K562 (cell line): ENCODE results near the gene SLC44A1. TPM values are rescaled to one million over a fixed set of nuclear protein-coding genes. Genes with fewer than 3 reads are reported as not detected.

Experiments
- ATAC-seq: fragments of 200-7000 bp; cut with Tn5 transposase; 3 replicates; pipeline ENCODE4 v1.9.1; 2020; ENCODE audit warnings: moderate library complexity
- BruUV-seq: library from RNA; stranded (reverse); fragments of 400-500 nt; replicated peaks from 2 replicates; lab custom pipeline; 2021; lab: Mats Ljungman, UMichigan
- CTCF ChIA-PET: fragments of 300-600 bp; formaldehyde crosslinking; extraction: SDS; loops from one replicate; lab custom pipeline; 2021; ENCODE audit warnings: low intra/inter-chr PET ratio; lab: Yijun Ruan, JAX
- POLR2A ChIA-PET: fragments of 300-600, 350-650 bp; sonication (Branson Sonifier 250); formaldehyde crosslinking; extraction: SDS; loops from one replicate; lab custom pipeline; 2021; ENCODE audit warnings: antibody characterized with exemption, inconsistent platforms; lab: Yijun Ruan, JAX
- DNase-seq, 4 experiments: peaks; one replicate each; pipeline versions ENCODE4 v3.0.0 to v3.0.0-alpha.2; 2011 to 2018; ENCODE audit warnings: low spot score in 3 of 4, mixed read lengths in 3 of 4; ENCODE audit errors: extremely low read depth in 1 of 4
- FAIRE-seq: peaks from 2 replicates; lab custom pipeline; 2011; peaks lifted over from hg19 to GRCh38; lab: Jason Lieb, UNC
- H2AFZ ChIP-seq: 2 replicates; pipeline ENCODE4 v1.6.0; 2011; ENCODE audit warnings: low read depth, low read length, control low read depth, inconsistent platforms
- H3K27ac ChIP-seq: fragments of 200-600 bp; 3 replicates; pipeline ENCODE4 v1.8.0; 2011; ENCODE audit warnings: low read depth, mild to moderate bottlenecking, control low read depth, inconsistent platforms, low read length, moderate library complexity, mixed read lengths; ENCODE audit errors: extremely low read depth
- H3K27me3 ChIP-seq, 2 experiments: fragments of 300-600 bp in 1 of 2; 2 replicates in 1 of 2; 3 replicates in 1 of 2; pipeline versions ENCODE4 v1.6.0 to v1.8.0; 2011; ENCODE audit warnings: inconsistent platforms in 2 of 2, low read length in 2 of 2, mild to moderate bottlenecking in 1 of 2, mixed read lengths in 1 of 2, moderate library complexity in 1 of 2; ENCODE audit not compliant: control insufficient read depth in 2 of 2, insufficient read depth in 2 of 2
- H3K36me3 ChIP-seq: fragments of 300-600 bp; 3 replicates; pipeline ENCODE4 v1.8.0; 2011; ENCODE audit warnings: mild to moderate bottlenecking, low read length, inconsistent platforms; ENCODE audit not compliant: control insufficient read depth, insufficient read depth
- H3K4me1 ChIP-seq, 2 experiments: fragments of 200-600 bp in 1 of 2; replicated peaks in 1 of 2; 2 replicates in 1 of 2; 3 replicates in 1 of 2; pipeline versions ENCODE4 v1.5.1 to v1.8.0; 2011; ENCODE audit warnings: inconsistent platforms in 2 of 2, low read length in 2 of 2, mild to moderate bottlenecking in 1 of 2, mixed read lengths in 1 of 2, moderate library complexity in 1 of 2; ENCODE audit not compliant: control insufficient read depth in 2 of 2, insufficient read depth in 2 of 2
- H3K4me2 ChIP-seq: 2 replicates; pipeline ENCODE4 v1.6.1; 2011; ENCODE audit warnings: low read length, control low read depth, inconsistent platforms, mixed read lengths; ENCODE audit not compliant: insufficient read depth
- H3K4me3 ChIP-seq: fragments of 200-600 bp; sonication (generic), shearing (Covaris generic); 2 replicates; pipeline ENCODE4 v1.5.1; 2016; ENCODE audit warnings: control low read depth, inconsistent platforms
- H3K79me2 ChIP-seq: fragments of 200-600 bp; 3 replicates; pipeline ENCODE4 v1.8.0; 2011; ENCODE audit warnings: low read length, inconsistent platforms; ENCODE audit not compliant: control insufficient read depth, insufficient read depth
- H3K9ac ChIP-seq, 2 experiments: 2 replicates each; pipeline versions ENCODE4 v1.6.0 to v1.6.1; 2011; ENCODE audit warnings: low read depth in 2 of 2, low read length in 2 of 2, control low read depth in 1 of 2, inconsistent platforms in 1 of 2, mild to moderate bottlenecking in 1 of 2, mixed read lengths in 1 of 2; ENCODE audit not compliant: insufficient read depth in 1 of 2
- H3K9me1 ChIP-seq: one replicate; pipeline ENCODE4 v1.6.0; 2011; ENCODE audit warnings: inconsistent platforms, mild to moderate bottlenecking, low read length, moderate library complexity; ENCODE audit not compliant: control insufficient read depth, insufficient read depth
- H3K9me3 ChIP-seq: replicated peaks from 2 replicates; pipeline ENCODE4 v1.5.1; 2011; ENCODE audit warnings: low read depth, low read length, inconsistent platforms; ENCODE audit not compliant: control insufficient read depth, insufficient read depth
- H4K20me1 ChIP-seq: replicated peaks from 2 replicates; pipeline ENCODE4 v1.6.1; 2011; ENCODE audit warnings: low read length, inconsistent platforms, mixed read lengths; ENCODE audit not compliant: control insufficient read depth, insufficient read depth
- ATF1 ChIP-seq, 2 experiments: fragments of 450-650 bp in 1 of 2; IDR thresholded peaks; 2 replicates each; pipeline ENCODE4 v1.6.1; 2016; ENCODE audit warnings: missing compliant biosample characterization in 1 of 2, missing genetic modification characterization in 1 of 2
- CAMTA2 ChIP-seq: fragments of 250-450 bp; sonication (Bioruptor Pico); conservative IDR thresholded peaks from 2 replicates; pipeline ENCODE4 v1.5.1; 2022
- CHD4 ChIP-seq: fragments of 200-600 bp; sonication (generic); IDR thresholded peaks from 3 replicates; pipeline ENCODE4 v1.6.1; 2012; ENCODE audit warnings: low read depth, mild to moderate bottlenecking, mixed read lengths, low read length, inconsistent platforms; ENCODE audit not compliant: insufficient read depth, insufficient replicate concordance, poor library complexity, severe bottlenecking
- DDX20 ChIP-seq: fragments of 450-650 bp; IDR thresholded peaks from 2 replicates; pipeline ENCODE4 v1.6.1; 2016; ENCODE audit warnings: missing genetic modification characterization, low read depth, mild to moderate bottlenecking, missing compliant biosample characterization, moderate library complexity
- E2F4 ChIP-seq: sonication (generic); formaldehyde crosslinking; IDR thresholded peaks from 2 replicates; pipeline ENCODE4 v1.8.0; 2022; ENCODE audit warnings: mild to moderate bottlenecking, low read depth, missing genetic modification reagents
- ELF2 ChIP-seq: fragments of 250-450 bp; sonication (Bioruptor Pico); IDR thresholded peaks from 2 replicates; pipeline ENCODE4 v1.5.0; 2021; ENCODE audit warnings: mild to moderate bottlenecking
- KDM4B ChIP-seq, 2 experiments: fragments of 450-650 bp in 1 of 2; sonication (generic) in 1 of 2; IDR thresholded peaks; 2 replicates each; pipeline ENCODE4 v1.6.1; 2016 to 2017; ENCODE audit warnings: borderline replicate concordance in 2 of 2, antibody characterized with exemption in 1 of 2, low read depth in 1 of 2, mild to moderate bottlenecking in 1 of 2
- MCM7 ChIP-seq, 2 experiments: fragments of 450-650 bp; IDR thresholded peaks; 2 replicates each; pipeline ENCODE4 v1.6.1; 2016 to 2018
- MXD1 ChIP-seq: fragments of 250-450 bp; sonication (Bioruptor Pico); IDR thresholded peaks from 2 replicates; pipeline ENCODE4 v1.8.0; 2021; ENCODE audit warnings: borderline replicate concordance, mild to moderate bottlenecking, moderate library complexity; ENCODE audit not compliant: poor library complexity, severe bottlenecking
- RAD51 ChIP-seq: fragments of 450-650 bp; IDR thresholded peaks from 2 replicates; pipeline ENCODE4 v1.7.1; 2016; ENCODE audit warnings: low read depth, mild to moderate bottlenecking, borderline replicate concordance
- RBM25 ChIP-seq: fragments of 200-400 bp; formaldehyde crosslinking; IDR thresholded peaks from 2 replicates; pipeline ENCODE4 v1.6.1; 2018; ENCODE audit warnings: low read length, low read depth, moderate library complexity; ENCODE audit not compliant: severe bottlenecking
- RFX1 ChIP-seq: fragments of 450-650 bp; IDR thresholded peaks from 2 replicates; pipeline ENCODE4 v1.6.1; 2016; ENCODE audit warnings: mild to moderate bottlenecking, moderate library complexity
- TEAD1 ChIP-seq, 2 experiments: fragments of 450-650 bp in 1 of 2; sonication (generic) in 1 of 2; formaldehyde crosslinking; IDR thresholded peaks; 2 replicates each; pipeline versions ENCODE4 v1.4.0 to v1.8.0; 2020 to 2022; ENCODE audit warnings: mild to moderate bottlenecking in 2 of 2, missing genetic modification reagents in 1 of 2
- TGIF2 ChIP-seq: sonication (generic); formaldehyde crosslinking; IDR thresholded peaks from 2 replicates; pipeline ENCODE4 v1.8.1; 2022; ENCODE audit warnings: mild to moderate bottlenecking, missing genetic modification reagents, moderate library complexity
- ZNF146 ChIP-seq: IDR thresholded peaks from one replicate; pipeline ENCODE4 v1.6.1; 2018; ENCODE audit warnings: missing compliant biosample characterization; ENCODE audit not compliant: unreplicated experiment
- ZNF584 ChIP-seq: fragments of 200-800 bp; sonication (Bioruptor generic); IDR thresholded peaks from 2 replicates; pipeline ENCODE4 v1.6.1; 2016; ENCODE audit warnings: low read depth, mild to moderate bottlenecking, missing genetic modification characterization, missing compliant biosample characterization
- WGBS: fragments of 100-300 bp; shearing (Covaris generic); methylation state at CpG from one replicate; pipeline ENCODE4 v1.1.6; 2016; ENCODE audit warnings: low coverage, mixed read lengths; ENCODE audit not compliant: insufficient coverage; ENCODE audit errors: missing lambda C conversion rate; 5-methylcytosine and 5-hydroxymethylcytosine counted together
- in situ Hi-C: fragments of 300-500 bp; cut with MboI; formaldehyde crosslinking; loops from 4 replicates; pipeline ENCODE4 v1.15.0; 2018; ENCODE audit warnings: inconsistent platforms, mixed read lengths
- intact Hi-C: fragments of 100-400 bp; cut with micrococcal nuclease; formaldehyde crosslinking; loops from 2 replicates; pipeline ENCODE4 v1.14.2; 2022
- polyA plus RNA-seq, 8 experiments: library from polyadenylated mRNA; depleted of rRNA in 4 of 8; stranded (reverse) in 5 of 8; unstranded in 3 of 8; fragments of >200 nt; fragmentation: Nextera tagmentation in 2 of 8; fragmentation: Illumina TruSeq in 1 of 8; extraction: Ambion mirVana in 2 of 8; extraction: Trizol in 1 of 8; gene quantifications; 2 replicates each; pipeline versions ENCODE4 v1.2.1 to v1.2.3, GENCODE V29; 2011 to 2014; ENCODE audit warnings: inconsistent platforms in 1 of 8, missing spikeins in 1 of 8
- total RNA-seq, 7 experiments: library from RNA; depleted of rRNA in 6 of 7; stranded (reverse); fragments of >200 nt in 6 of 7; fragmentation: Illumina TruSeq in 2 of 7; extraction: Trizol in 2 of 7; gene quantifications; 2 replicates each; pipeline versions ENCODE4 v1.2.1 to v1.2.3, GENCODE V29; 2011 to 2021; ENCODE audit warnings: low replicate concordance in 1 of 7
- TF ChIP-seq, protein P1 (sequence below): sonication (generic); formaldehyde crosslinking; IDR thresholded peaks from 2 replicates; pipeline ENCODE4 v1.8.1; 2022; ENCODE audit warnings: missing genetic modification reagents

Gene SLC44A1
- total and polyA plus RNA-seq, 9 of the 15 experiments (the other 6 are each of a cell fraction or from before 2014, with no cell fraction given), result 0.11 to 0.59 (median 0.30) TPM

DNA sequence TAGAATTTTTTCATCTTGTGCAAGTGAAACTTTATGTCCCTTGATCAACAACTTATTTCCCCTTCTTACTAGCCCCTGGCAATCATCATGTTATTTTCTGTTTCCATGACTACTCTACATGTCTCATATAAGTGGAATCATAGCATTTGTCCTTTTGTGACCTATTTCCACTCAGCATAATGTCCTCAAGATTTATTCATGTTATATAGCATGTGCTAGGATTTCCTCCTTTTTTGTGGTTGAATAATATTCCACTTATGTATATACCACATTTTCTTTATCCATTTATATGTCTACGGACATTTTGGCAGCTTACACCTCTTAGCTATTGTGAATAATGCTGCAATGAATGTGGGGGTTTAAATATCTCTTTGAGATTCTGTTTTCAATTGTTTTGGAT lies 224.4 kb downstream of the SLC44A1 start:
- in situ Hi-C loops (no loop called here), intact Hi-C loops (no loop called here)
- ATAC-seq (no peak), DNase-seq (no peak), FAIRE-seq (no peak)
- Histone ChIP-seq H2AFZ (no peak overlapping the region), H3K27me3 (no peaks in the 10 kb centered on the region), H3K4me1 (no peaks in the 10 kb centered on the region), H3K4me3 (no peak overlapping the region), H3K36me3 (peaks cover 20% of the 10 kb centered on the region; the same call in 1 of the 3 replicates), H3K79me2 (no peaks in the 10 kb centered on the region), H4K20me1 (no peaks in the 10 kb centered on the region), H3K9me3 (no peaks in the 10 kb centered on the region), H3K9me1 (no peaks in the 10 kb centered on the region), H3K4me2 (no peak overlapping the region), H3K27ac (no peak overlapping the region), H3K9ac (no peak overlapping the region)
- TF ChIP-seq ZNF146 (CRISPR knock-in tag) (peak; percentile 86), RBM25 (peak; percentile 37), TEAD1 (CRISPR knock-in tag; IDR thresholded peaks at IDR 0.05) (no peak), ELF2 (CRISPR knock-in tag) (no peak), MCM7 (IDR thresholded peaks at IDR 0.05) (no peak), RAD51 (no peak), ATF1 (CRISPR knock-in tag; IDR thresholded peaks at IDR 0.05) (no peak), ATF1 (tag; IDR thresholded peaks at IDR 0.05) (no peak), CHD4 (no peak), DDX20 (tag) (no peak), E2F4 (CRISPR knock-in tag) (no peak), MXD1 (no peak), CAMTA2 (CRISPR knock-in tag) (no peak), KDM4B (IDR thresholded peaks at IDR 0.05; ENCODE audit: borderline replicate concordance in 2 of 2, low read depth in 1 of 2) (no peak), RFX1 (peak; percentile 27; the same call in 1 of the 2 replicates), TGIF2 (CRISPR knock-in tag) (no peak), ZNF584 (CRISPR knock-in tag) (no peak)
- TF ChIP-seq, protein P1, sequence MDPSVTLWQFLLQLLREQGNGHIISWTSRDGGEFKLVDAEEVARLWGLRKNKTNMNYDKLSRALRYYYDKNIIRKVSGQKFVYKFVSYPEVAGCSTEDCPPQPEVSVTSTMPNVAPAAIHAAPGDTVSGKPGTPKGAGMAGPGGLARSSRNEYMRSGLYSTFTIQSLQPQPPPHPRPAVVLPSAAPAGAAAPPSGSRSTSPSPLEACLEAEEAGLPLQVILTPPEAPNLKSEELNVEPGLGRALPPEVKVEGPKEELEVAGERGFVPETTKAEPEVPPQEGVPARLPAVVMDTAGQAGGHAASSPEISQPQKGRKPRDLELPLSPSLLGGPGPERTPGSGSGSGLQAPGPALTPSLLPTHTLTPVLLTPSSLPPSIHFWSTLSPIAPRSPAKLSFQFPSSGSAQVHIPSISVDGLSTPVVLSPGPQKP (CRISPR knock-in tag), result no peak
- BruUV-seq, result no TSS peak
- CTCF ChIA-PET, result no interaction called here
- POLR2A ChIA-PET, result no interaction called here
- WGBS, result 69% methylated on average over 1 of the region's 1 CpG
